Measurements from ENCODE around the gene THSD7A.

DNA sequence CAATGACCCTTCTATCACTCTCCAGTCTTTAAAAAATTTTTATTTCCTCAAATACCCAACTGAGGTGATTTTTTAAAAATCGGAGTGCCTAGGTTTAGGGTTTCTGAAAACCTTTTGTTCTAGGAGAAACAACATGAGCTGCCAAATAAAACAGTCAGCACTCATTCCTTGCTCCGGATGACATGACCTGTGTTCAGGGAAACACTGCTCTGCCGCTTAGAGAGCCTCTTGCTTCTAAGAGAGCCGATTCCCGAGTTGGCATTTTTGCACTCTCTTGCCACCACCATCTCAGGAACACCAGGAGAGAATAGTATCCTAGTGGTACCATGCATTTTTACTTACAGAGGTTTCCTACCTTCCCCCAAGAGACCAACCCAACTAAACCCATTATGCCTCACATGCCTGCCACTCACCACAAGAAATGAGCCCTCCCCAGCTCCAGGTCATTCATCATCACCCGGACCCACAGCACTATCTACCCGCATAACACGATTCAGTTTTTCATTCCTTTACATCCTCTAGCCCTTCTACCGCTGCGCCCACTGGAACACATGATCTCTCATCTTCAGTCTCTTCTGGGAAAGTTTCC is 365.4 kb downstream of the THSD7A start:
- no peak for TF ChIP-seq SMC3 (conservative IDR thresholded peaks at IDR 0.05; ENCODE audit: poor library complexity)
- TF ChIP-seq CTCF (IDR thresholded peaks at IDR 0.05; ENCODE audit: poor library complexity, severe bottlenecking): no peak
- TF ChIP-seq, protein P1, sequence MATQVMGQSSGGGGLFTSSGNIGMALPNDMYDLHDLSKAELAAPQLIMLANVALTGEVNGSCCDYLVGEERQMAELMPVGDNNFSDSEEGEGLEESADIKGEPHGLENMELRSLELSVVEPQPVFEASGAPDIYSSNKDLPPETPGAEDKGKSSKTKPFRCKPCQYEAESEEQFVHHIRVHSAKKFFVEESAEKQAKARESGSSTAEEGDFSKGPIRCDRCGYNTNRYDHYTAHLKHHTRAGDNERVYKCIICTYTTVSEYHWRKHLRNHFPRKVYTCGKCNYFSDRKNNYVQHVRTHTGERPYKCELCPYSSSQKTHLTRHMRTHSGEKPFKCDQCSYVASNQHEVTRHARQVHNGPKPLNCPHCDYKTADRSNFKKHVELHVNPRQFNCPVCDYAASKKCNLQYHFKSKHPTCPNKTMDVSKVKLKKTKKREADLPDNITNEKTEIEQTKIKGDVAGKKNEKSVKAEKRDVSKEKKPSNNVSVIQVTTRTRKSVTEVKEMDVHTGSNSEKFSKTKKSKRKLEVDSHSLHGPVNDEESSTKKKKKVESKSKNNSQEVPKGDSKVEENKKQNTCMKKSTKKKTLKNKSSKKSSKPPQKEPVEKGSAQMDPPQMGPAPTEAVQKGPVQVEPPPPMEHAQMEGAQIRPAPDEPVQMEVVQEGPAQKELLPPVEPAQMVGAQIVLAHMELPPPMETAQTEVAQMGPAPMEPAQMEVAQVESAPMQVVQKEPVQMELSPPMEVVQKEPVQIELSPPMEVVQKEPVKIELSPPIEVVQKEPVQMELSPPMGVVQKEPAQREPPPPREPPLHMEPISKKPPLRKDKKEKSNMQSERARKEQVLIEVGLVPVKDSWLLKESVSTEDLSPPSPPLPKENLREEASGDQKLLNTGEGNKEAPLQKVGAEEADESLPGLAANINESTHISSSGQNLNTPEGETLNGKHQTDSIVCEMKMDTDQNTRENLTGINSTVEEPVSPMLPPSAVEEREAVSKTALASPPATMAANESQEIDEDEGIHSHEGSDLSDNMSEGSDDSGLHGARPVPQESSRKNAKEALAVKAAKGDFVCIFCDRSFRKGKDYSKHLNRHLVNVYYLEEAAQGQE (IDR thresholded peaks at IDR 0.05; ENCODE audit: borderline replicate concordance): no peak
